GM21526 (cell line): ENCODE measurements around the gene MAGI2.

Experiments used
- ATAC-seq: cut with Tn5 transposase; IDR thresholded peaks from one replicate; pipeline ENCODE4 v1.9.1; 2021; ENCODE audit warnings: moderate library complexity; ENCODE audit not compliant: unreplicated experiment, low FRiP score

The MAGI2 gene

GRCh38 chr7:79199266-79199665, 254.2 kb downstream of the MAGI2 start:
- no peak for ATAC-seq

- ATAC-seq = no peak
These were observed 267.9 kb downstream of the MAGI2 start for GRCh38 chr7:79185605-79186004.

GRCh38 chr7:79182283-79182682, 271.2 kb downstream of the MAGI2 start:
- no peak for ATAC-seq

GRCh38 chr7:79180533-79180932, 272.9 kb downstream of the MAGI2 start:
- ATAC-seq = no peak

- ATAC-seq = no peak
These were observed 276.5 kb downstream of the MAGI2 start for GRCh38 chr7:79176859-79177477.

DNA sequence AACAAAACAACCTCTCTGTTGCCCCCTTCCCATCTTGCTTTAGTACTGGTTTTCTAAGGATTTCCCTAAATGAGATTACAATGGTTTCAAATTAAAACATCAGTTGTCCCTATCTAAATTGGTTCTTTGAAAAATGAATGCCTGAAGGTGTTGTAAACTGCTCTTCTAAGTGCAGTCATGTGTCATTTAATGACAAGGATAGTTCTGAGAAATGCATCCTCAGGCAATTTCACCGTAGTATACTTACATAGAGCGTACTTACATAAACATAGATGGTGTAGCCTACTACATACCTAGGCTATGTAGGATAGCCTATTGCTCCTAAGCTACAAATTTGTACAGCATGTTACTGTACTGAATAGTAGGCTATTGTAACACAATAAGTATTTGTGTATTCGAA, 278.1 kb downstream of the MAGI2 start:
- no peak for ATAC-seq

- no peak for ATAC-seq
These were observed 288.2 kb downstream of the MAGI2 start for GRCh38 chr7:79165225-79165624.

DNA sequence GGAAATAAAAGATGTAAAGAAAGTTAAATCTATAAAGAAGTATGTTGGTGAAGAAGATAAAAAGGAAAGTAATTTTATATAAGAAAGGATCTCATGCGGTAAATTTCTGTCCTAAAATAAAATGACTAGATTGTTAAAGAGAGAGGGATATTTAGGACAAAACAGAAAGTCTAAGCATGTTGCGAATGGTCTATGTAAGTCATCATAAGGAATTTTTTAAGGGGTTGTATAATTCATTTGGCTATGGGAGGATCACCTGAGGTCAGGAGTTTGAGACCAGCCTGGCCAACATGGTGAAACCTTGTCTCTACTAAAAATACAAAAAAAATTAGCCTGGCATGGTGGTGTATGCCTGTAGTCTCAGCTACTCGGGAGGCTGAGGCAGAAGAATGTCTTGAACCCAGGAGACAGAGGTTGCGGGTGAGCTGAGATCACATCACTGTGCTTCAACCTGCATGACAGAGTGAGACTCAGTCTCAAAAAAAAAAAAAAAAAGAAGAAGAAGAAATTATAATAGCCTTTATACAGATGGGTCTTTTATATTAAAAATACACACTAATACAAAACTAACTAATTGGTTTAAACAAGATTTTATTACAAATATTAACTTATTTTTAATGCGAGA, 294.3 kb downstream of the MAGI2 start:
- no peak for ATAC-seq

- ATAC-seq = no peak
These were observed 296.2 kb downstream of the MAGI2 start for GRCh38 chr7:79157281-79157680.

GRCh38 chr7:79149831-79150230, 303.6 kb downstream of the MAGI2 start:
- no peak for ATAC-seq

DNA sequence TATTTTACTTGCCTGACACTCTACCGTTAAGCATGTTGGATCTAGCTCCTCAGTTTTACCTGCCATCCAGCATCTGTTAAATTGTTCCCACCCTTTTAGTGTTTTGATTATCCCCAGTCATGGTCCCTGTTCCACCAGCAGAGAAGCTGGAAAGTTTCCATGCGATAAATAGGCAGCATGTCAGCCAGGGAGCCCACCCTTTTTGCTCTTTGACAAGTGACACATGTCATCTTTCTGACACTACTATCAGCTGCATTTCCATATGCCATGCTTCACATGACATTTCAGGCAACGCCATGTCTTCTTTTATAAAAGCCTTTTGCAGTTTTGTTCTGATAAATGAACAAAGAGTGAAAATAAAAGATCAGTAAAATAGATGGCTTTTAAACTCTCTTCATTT, 310.8 kb downstream of the MAGI2 start:
- ATAC-seq = no peak

DNA sequence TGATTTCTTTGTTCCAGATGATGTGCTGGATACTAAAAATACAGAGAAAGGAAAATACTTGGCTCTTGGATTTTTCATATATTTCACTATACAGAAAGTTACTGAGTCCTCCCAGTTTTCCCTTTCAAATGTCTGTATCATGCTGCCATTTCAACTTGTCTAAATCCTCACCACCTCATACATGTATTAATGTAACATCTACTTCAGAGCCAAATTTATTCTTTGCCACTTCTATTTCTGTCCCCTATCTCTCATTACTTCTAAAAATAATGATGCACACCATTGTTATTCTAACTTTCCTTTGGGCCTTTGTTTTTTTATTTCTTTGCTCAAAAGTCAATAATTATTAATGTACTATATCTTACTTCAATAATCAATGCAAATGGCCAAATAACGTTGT, 312.2 kb downstream of the MAGI2 start:
- ATAC-seq = no peak

DNA sequence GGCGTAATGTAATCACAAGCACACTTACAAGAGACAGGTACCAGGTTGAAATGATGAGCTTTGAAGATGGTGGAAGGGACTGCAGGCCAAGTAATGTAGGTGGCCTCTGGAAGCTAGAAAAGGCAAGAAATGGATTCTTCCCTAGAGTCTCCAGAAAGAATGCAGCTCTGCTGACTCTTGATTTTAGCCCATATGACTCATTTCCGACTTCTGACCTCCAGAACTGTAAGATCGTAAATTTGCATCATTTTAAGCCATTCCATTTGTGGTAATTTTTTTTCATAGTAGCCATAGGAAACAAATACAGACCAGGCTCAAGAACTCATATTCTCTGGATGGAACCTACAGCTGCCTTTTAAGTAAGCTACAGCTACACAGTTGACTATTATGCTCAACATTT, 315.5 kb downstream of the MAGI2 start:
- no peak for ATAC-seq

GRCh38 chr7:79132844-79133451, 320.5 kb downstream of the MAGI2 start:
- ATAC-seq = no peak

- no peak for ATAC-seq
These were observed 322.8 kb downstream of the MAGI2 start for GRCh38 chr7:79130715-79131114.

DNA sequence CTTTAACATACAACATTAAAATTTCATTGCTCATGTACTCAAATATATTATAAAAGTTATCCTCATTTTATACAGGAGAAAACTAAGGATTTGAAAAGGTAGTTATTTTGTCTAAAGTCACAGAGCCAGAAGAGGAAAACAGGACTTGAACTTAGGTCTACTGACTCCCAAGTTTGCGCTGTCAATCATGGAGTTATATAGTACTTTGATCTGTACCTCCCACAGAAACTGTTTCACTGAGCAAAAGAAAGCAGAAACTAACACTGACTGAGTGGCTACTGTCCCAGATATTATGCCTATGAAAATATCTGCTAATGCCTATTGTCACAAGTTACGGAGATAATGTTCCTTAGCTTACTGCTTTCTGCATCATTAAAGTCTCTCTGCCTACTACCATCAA, 329.1 kb downstream of the MAGI2 start:
- ATAC-seq = no peak

DNA sequence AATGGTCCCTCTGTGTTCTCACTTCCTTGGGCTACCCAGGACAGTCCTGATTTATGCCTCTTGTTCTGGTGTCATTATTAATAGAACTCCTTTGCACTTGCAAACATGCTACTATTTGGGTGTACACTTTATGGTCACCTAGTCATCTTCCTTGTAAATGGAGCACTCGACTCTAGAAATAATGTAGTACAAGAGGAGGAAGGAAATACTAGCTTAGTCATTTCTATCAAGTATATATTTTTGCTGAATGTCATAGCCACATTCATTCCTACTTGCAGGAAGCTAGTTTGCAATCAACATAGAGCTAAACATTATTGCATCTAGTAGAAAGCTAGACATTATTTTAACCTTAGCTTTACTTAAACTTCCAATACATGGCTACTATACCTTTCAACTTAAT, 335.3 kb downstream of the MAGI2 start:
- ATAC-seq = no peak

DNA sequence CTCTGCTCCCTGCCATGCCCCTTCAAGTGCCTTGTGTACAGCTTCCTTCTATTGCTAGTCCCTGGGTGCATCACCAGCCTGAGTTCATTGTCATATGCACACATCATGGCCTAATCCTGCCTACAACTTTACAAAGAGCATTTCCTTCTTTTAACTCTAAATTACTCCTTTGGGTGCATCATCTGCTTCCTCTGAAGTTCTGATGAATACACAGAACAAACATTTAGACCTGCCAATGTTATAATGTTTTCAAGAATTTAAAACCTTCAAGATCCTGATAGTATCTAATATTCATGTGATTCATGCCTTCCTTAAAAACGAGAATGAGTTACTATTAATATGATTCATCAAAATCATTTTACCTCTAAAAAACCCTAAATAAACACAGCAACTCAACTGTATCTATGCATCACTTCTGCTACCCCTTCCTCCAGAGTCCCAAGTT, 357.1 kb downstream of the MAGI2 start:
- ATAC-seq = no peak

- ATAC-seq = no peak
These were observed 360.0 kb downstream of the MAGI2 start for GRCh38 chr7:79093421-79093820.

DNA sequence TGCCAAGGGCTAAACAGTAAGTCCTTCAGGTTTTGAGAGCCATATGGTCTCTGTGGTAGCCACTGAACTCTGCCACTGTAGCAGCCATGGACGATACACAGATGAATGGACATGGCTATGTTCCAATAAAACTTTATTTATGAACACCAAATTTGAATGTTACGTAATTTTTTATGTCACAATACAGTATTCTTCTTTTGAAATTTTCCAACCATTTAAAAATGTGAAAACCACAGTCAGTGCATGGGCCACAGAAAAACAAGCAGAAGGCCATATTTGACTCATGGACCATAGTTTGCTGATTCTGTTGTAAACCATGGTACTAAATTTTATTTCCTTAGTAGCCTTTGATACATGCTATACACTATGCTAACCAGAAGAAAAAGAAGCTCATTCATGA, 361.8 kb downstream of the MAGI2 start:
- ATAC-seq = no peak

DNA sequence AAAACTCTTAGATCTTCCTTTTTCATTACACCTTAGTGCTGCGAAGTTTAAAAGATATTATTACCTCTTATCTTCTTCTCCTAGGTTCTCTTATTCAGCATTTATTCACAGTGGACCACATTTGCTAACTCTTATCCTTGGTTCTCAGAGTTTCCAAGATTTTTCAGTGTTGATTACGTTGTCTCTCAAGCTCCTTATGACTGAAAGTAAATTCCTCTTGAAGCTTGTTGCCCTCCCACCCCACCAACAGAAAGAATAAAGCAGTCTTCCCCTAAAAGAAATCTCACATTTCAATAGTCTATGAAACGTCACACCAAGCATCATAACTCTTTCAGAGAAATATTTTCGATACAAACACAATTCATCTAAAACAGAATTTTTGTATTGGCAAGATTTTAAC, 362.5 kb downstream of the MAGI2 start:
- ATAC-seq = no peak

DNA sequence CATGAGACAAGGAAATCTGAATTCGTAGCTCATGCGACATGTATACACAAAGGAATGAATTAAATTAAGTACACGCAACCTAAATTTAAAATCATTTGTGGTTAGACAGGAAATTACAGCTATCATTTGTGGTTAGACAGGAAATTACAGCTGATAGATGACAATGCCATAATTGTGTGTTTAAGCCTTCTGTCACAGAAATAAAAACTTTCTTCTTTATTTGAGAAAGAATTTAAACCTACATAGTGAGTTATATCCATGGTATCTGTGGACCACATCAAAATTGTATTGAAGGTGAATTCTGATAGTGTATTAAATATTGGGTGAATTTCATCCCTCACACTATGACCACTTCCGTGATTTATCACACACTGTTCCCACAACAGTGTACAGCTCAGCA, 362.9 kb downstream of the MAGI2 start:
- no peak for ATAC-seq
